Spinal cord (tissue), 10 donors: ENCODE data around the gene CCDC183. TPM values are rescaled to one million over a fixed set of nuclear protein-coding genes. Genes with fewer than 3 reads are reported as not detected.

Experiments
- DNase-seq, 6 donors: peaks; one replicate each; pipeline versions ENCODE4 v3.0.0 to v3.0.0-alpha.2; 2013 to 2015; ENCODE audit warnings: low spot score in 6 of 6, low read depth in 4 of 6
- H3K27ac ChIP-seq: one replicate; pipeline ENCODE4 v1.5.1; 2013; ENCODE audit warnings: low read depth, low read length, control low read depth
- H3K27me3 ChIP-seq: one replicate; pipeline ENCODE4 v1.6.1; 2013; ENCODE audit warnings: low read length; ENCODE audit not compliant: control insufficient read depth, insufficient read depth
- H3K36me3 ChIP-seq: one replicate; pipeline ENCODE4 v1.6.1; 2013; ENCODE audit warnings: low read length; ENCODE audit not compliant: control insufficient read depth, insufficient read depth
- H3K4me1 ChIP-seq: one replicate; pipeline ENCODE4 v1.6.1; 2013; ENCODE audit warnings: low read length; ENCODE audit not compliant: control insufficient read depth, insufficient read depth
- H3K4me3 ChIP-seq: one replicate; pipeline ENCODE4 v1.5.1; 2013; ENCODE audit warnings: low read depth, low read length, control low read depth
- H3K9me3 ChIP-seq: one replicate; pipeline ENCODE4 v1.6.1; 2013; ENCODE audit warnings: low read length; ENCODE audit not compliant: control insufficient read depth, insufficient read depth
- WGBS: methylation state at CpG from one replicate; pipeline ENCODE4 v1.1.5; 2013; ENCODE audit warnings: missing lambda C conversion rate; ENCODE audit not compliant: insufficient coverage; 5-methylcytosine and 5-hydroxymethylcytosine counted together
- polyA plus RNA-seq, 2 donors: library from polyadenylated mRNA; unstranded; fragments of 120-200 nt; gene quantifications; one replicate each; pipeline ENCODE4 v1.2.1, GENCODE V29; 2013; ENCODE audit not compliant: insufficient read length in 2 of 2
- total RNA-seq, 2 donors: library from RNA; depleted of rRNA in 1 of 2; stranded (reverse); fragments of 120-200 nt in 1 of 2; fragments of >200 nt in 1 of 2; gene quantifications; one replicate each; pipeline versions ENCODE4 v1.2.3 to v1.2.4, GENCODE V29; 2013 to 2014
- donor health status: healthy.

CCDC183 gene
- total and polyA plus RNA-seq, 4 donors, result 0.89 to 7.2 (median 3.2) TPM

GRCh38 chr9:136821826-136822544 lies 25.8 kb downstream of the CCDC183 start:
- Histone ChIP-seq H3K4me1 (peaks cover 14% of the 10 kb centered on the region), H3K36me3 (peaks cover 60% of the 10 kb centered on the region), H3K9me3 (no peaks in the 10 kb centered on the region), H3K4me3 (no peak overlapping the region), H3K27ac (no peak overlapping the region), H3K27me3 (no peaks in the 10 kb centered on the region)
- 57% methylated on average over 39 of the region's 42 CpGs for WGBS
- no peak for DNase-seq

DNA sequence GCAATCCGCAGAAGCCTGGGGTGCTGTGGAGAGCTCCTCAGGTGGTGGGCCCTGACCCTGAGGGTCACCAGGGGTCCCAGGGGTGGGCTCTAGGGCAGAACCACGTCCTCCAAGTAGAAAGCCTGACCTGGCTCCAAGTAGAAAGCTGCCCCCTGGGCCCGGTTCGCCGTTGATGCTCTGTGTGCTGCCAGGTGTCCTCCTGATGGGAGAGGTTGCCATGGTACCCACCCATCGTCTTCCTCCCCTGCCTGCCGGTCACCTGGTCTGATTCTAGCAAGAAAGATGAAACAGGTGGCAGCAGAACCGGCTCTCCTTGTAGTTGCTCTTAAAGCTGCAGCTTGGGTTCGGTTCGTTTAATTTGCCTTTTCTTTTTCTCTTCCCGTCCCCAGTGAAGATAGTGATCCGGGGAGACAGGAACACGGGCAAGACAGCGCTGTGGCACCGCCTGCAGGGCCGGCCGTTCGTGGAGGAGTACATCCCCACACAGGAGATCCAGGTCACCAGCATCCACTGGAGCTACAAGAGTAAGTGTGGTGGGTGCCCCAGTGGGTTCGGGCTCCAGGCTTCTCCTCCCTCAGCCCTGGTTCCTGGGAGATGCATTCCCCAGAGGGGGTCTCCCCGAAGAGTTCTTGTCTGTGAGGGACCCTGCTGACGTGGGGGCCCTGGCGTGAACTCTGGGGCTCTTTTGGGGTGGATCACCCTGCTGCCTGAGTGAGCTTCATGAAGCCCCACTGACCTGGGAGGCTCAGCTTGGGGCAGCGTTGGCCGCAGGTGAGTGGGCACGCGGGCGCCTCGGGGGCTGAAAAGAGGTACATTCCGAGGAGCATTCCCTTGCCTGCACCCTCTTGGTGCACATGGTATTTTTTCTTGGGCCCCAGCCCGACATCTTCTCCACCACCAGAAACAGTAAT lies 27.3 kb downstream of the CCDC183 start:
- Histone ChIP-seq H3K27ac (no peak overlapping the region), H3K4me3 (no peak overlapping the region), H3K4me1 (peaks cover 14% of the 10 kb centered on the region), H3K27me3 (no peaks in the 10 kb centered on the region), H3K9me3 (no peaks in the 10 kb centered on the region), H3K36me3 (peaks cover 65% of the 10 kb centered on the region)
- WGBS, result 87% methylated on average over 19 of the region's 30 CpGs
- DNase-seq, result no peak

- DNase-seq, result no peak
These were observed 28.5 kb downstream of the CCDC183 start for GRCh38 chr9:136824496-136825225.

DNA sequence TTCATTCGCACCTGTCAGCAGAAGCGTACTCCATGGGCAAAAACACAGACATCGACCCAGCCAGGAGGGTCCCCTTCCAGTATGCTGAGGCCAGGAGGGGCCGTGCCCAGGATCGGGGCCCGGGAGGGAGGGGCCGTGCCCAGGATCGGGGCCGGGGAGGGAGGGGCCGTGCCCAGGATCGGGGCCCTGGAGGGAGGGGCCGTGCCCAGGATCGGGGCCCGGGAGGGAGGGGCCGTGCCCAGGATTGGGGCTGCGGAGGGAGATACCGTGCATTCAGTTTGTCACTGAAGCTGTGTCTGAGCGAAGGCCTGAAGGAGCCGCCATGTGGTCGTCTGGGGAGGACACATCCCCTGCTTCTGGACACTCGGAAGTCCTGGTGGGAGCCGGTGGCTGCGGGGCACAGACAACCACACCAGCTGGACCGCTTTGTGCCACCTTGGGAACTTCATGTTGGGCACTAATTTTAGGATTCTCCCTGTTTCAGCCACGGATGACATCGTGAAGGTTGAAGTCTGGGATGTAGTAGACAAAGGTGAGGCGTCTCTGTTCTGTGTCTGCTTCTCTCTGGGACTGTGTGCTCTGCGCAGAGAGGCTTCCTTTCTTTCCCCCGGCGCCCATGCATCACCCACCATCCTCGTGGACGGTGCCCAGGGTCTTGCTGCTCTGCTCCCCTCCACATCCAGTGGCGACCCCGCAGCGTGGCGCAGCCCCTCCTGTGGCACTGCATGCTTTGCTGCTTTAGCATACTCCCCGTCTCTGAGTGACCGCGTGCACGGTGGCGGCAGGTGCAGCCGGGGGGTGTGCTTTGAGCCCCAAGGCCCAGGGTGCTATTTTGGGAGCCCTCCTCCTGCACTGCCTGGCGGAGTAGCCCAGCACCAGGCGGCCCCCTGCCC lies 29.4 kb downstream of the CCDC183 start:
- Histone ChIP-seq H3K4me3 (no peak overlapping the region), H3K27ac (no peak overlapping the region)
- WGBS, result 92% methylated on average over 40 of the region's 44 CpGs

More at GRCh38 chr9:136824496-136825225, 28.5 kb downstream of the CCDC183 start:
- 92% methylated on average over 12 of the region's 21 CpGs for WGBS
- no peaks in the 10 kb centered on the region for H3K9me3 ChIP-seq
- H3K36me3 ChIP-seq, result peaks cover 78% of the 10 kb centered on the region
- no peak overlapping the region for H3K27ac ChIP-seq
- H3K4me1 ChIP-seq, result peaks cover 14% of the 10 kb centered on the region
- H3K27me3 ChIP-seq, result no peaks in the 10 kb centered on the region
- no peak overlapping the region for H3K4me3 ChIP-seq

GRCh38 chr9:136826188-136826541 lies 30.0 kb downstream of the CCDC183 start:
- Histone ChIP-seq H3K27ac (no peak overlapping the region), H3K4me3 (no peak overlapping the region), H3K36me3 (peaks cover 93% of the 10 kb centered on the region), H3K4me1 (peaks cover 8% of the 10 kb centered on the region), H3K27me3 (no peaks in the 10 kb centered on the region), H3K9me3 (no peaks in the 10 kb centered on the region)
- 94% methylated on average over 17 of the region's 17 CpGs for WGBS
- no peak for DNase-seq

More for the DNA sequence above, 29.4 kb downstream of the CCDC183 start:
- DNase-seq, result no peak
- Histone ChIP-seq H3K4me1 (peaks cover 14% of the 10 kb centered on the region), H3K27me3 (no peaks in the 10 kb centered on the region), H3K36me3 (peaks cover 87% of the 10 kb centered on the region), H3K9me3 (no peaks in the 10 kb centered on the region)

- peaks cover 5% of the 10 kb centered on the region for H3K4me1 ChIP-seq
These were observed 30.8 kb downstream of the CCDC183 start for GRCh38 chr9:136826703-136827582.

DNA sequence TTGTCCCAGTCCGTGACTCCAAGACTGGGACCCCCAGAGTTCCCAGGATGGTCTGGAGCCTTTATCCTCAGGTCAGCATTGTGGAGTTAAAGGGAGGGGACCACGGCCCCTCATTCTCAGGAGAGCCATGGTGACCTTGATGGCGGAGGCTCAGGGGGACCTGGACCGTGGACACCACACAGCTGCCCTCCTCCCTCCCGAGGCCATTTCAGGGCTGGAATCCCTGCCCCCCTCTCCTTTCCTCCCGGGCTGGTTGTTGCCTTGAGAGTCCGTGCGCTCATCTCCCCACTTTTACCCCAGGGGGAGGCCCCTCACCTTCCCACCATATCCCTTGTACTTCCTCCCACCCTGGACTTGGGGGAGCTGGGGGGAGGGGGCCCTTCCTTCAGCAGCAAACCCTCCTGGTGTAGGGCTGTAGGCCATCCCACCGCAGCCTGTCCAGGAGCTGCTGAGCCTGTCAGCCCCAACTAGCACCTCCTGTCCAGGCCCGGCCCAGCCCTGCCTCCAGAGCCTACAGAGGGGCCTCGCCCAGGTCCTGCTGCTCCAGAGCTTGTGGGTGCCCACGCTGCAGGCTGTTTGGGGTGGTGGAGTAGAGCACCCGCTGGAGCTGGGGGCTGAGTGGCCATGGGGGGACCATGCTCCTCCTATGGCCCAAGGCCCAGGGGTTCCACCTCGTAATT lies 31.8 kb downstream of the CCDC183 start:
- DNase-seq, result no peak
- WGBS, result 93% methylated on average over 11 of the region's 14 CpGs
- Histone ChIP-seq H3K36me3 (peaks cover 100% of the 10 kb centered on the region), H3K9me3 (no peaks in the 10 kb centered on the region), H3K27me3 (no peaks in the 10 kb centered on the region), H3K4me1 (no peaks in the 10 kb centered on the region), H3K27ac (no peak overlapping the region), H3K4me3 (no peak overlapping the region)

More at GRCh38 chr9:136826703-136827582, 30.8 kb downstream of the CCDC183 start:
- DNase-seq, result no peak
- WGBS, result 95% methylated on average over 23 of the region's 24 CpGs
- no peaks in the 10 kb centered on the region for H3K9me3 ChIP-seq
- H3K36me3 ChIP-seq, result peaks cover 98% of the 10 kb centered on the region
- no peaks in the 10 kb centered on the region for H3K27me3 ChIP-seq
- no peak overlapping the region for H3K27ac ChIP-seq
- no peak overlapping the region for H3K4me3 ChIP-seq
